Nephron (organoid): Measurements from ENCODE around the gene MAP3K4.
A peak's percentile ranks its signal among the peaks of the same experiment; 100 is the strongest.

Experiments used
- H3K27ac Mint-ChIP-seq, 3 experiments: 2 replicates each; pipeline ENCODE4 v1.8.0; 2020; ENCODE audit warnings: mixed read lengths in 3 of 3, mild to moderate bottlenecking in 2 of 3, moderate library complexity in 1 of 3
- H3K27me3 Mint-ChIP-seq: 2 replicates; pipeline ENCODE4 v1.8.0; 2021; ENCODE audit warnings: low read depth, mild to moderate bottlenecking, moderate library complexity, mixed read lengths
- H3K36me3 Mint-ChIP-seq: 2 replicates; pipeline ENCODE4 v1.8.0; 2020; ENCODE audit warnings: low read depth, mixed read lengths
- H3K4me1 Mint-ChIP-seq: 2 replicates; pipeline ENCODE4 v1.8.0; 2020; ENCODE audit warnings: mixed read lengths
- H3K4me3 Mint-ChIP-seq, 3 experiments: 2 replicates each; pipeline ENCODE4 v1.8.0; 2020; ENCODE audit warnings: mild to moderate bottlenecking in 3 of 3, mixed read lengths in 3 of 3, moderate library complexity in 2 of 3
- H3K9me3 Mint-ChIP-seq: 2 replicates; pipeline ENCODE4 v1.8.0; 2020; ENCODE audit warnings: mixed read lengths
- TF ChIP-seq, protein P1 (sequence below), 3 experiments: fragments of 200-600 bp; sonication (generic); IDR thresholded peaks; one replicate each; pipeline ENCODE4 v1.5.0; 2021; ENCODE audit warnings: antibody characterized with exemption in 3 of 3; ENCODE audit not compliant: unreplicated experiment in 3 of 3

The MAP3K4 gene

GRCh38 chr6:161101517-161101916 is 109.9 kb downstream of the MAP3K4 start:
- H3K27ac Mint-ChIP-seq: no peak overlapping the region
- H3K27me3 Mint-ChIP-seq: no peaks in the 10 kb centered on the region
- no peaks in the 10 kb centered on the region for H3K4me1 Mint-ChIP-seq
- H3K9me3 Mint-ChIP-seq: no peaks in the 10 kb centered on the region
- peaks cover 59% of the 10 kb centered on the region for H3K36me3 Mint-ChIP-seq
- H3K4me3 Mint-ChIP-seq: no peak overlapping the region
- TF ChIP-seq, protein P1, sequence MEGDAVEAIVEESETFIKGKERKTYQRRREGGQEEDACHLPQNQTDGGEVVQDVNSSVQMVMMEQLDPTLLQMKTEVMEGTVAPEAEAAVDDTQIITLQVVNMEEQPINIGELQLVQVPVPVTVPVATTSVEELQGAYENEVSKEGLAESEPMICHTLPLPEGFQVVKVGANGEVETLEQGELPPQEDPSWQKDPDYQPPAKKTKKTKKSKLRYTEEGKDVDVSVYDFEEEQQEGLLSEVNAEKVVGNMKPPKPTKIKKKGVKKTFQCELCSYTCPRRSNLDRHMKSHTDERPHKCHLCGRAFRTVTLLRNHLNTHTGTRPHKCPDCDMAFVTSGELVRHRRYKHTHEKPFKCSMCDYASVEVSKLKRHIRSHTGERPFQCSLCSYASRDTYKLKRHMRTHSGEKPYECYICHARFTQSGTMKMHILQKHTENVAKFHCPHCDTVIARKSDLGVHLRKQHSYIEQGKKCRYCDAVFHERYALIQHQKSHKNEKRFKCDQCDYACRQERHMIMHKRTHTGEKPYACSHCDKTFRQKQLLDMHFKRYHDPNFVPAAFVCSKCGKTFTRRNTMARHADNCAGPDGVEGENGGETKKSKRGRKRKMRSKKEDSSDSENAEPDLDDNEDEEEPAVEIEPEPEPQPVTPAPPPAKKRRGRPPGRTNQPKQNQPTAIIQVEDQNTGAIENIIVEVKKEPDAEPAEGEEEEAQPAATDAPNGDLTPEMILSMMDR (IDR thresholded peaks at IDR 0.05; ENCODE audit: unreplicated experiment in 3 of 3): peak in 2 of 3 experiments; percentile 35 to 41

- peaks cover 63% of the 10 kb centered on the region for H3K36me3 Mint-ChIP-seq
Observed at GRCh38 chr6:161103475-161103874, 111.9 kb downstream of the MAP3K4 start.

DNA sequence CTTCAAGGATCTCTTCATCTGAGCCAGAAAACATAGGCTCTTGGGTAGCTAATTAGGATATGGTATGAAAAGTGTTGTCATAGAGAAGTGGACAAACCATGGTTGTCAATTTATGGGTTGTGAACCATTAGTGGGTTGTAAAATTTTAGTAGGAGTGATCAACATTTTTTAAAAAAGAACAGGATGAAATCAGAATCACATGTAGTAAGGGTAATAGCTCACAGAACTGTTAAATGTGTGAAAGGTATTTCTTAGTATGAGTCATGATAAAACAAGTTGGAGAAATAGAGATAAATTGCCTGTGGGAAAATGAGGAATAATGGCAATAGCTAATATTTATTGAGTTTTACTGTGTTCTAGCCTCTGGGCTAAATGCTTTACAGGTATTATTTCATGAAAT is 113.4 kb downstream of the MAP3K4 start:
- Mint-ChIP-seq H3K36me3 (peaks cover 68% of the 10 kb centered on the region), H3K27me3 (no peaks in the 10 kb centered on the region), H3K9me3 (no peaks in the 10 kb centered on the region), H3K4me3 (no peak overlapping the region), H3K27ac (no peak overlapping the region), H3K4me1 (no peaks in the 10 kb centered on the region)
- TF ChIP-seq, protein P1 (IDR thresholded peaks at IDR 0.05; ENCODE audit: unreplicated experiment in 3 of 3): no peak

More at GRCh38 chr6:161103475-161103874, 111.9 kb downstream of the MAP3K4 start:
- Mint-ChIP-seq H3K9me3 (no peaks in the 10 kb centered on the region), H3K27ac (no peak overlapping the region), H3K4me1 (no peaks in the 10 kb centered on the region), H3K4me3 (no peak overlapping the region), H3K27me3 (no peaks in the 10 kb centered on the region)
- TF ChIP-seq, protein P1 (IDR thresholded peaks at IDR 0.05; ENCODE audit: unreplicated experiment in 3 of 3): no peak

GRCh38 chr6:161105408-161105807 is 113.8 kb downstream of the MAP3K4 start:
- H3K27me3 Mint-ChIP-seq: no peaks in the 10 kb centered on the region
- TF ChIP-seq, protein P1 (IDR thresholded peaks at IDR 0.05; ENCODE audit: unreplicated experiment in 3 of 3): no peak
- no peaks in the 10 kb centered on the region for H3K9me3 Mint-ChIP-seq
- peaks cover 72% of the 10 kb centered on the region for H3K36me3 Mint-ChIP-seq
- no peak overlapping the region for H3K4me3 Mint-ChIP-seq
- H3K27ac Mint-ChIP-seq: no peak overlapping the region
- no peaks in the 10 kb centered on the region for H3K4me1 Mint-ChIP-seq

- no peak overlapping the region for H3K4me3 Mint-ChIP-seq
- no peaks in the 10 kb centered on the region for H3K9me3 Mint-ChIP-seq
- H3K27me3 Mint-ChIP-seq: no peaks in the 10 kb centered on the region
- H3K4me1 Mint-ChIP-seq: no peaks in the 10 kb centered on the region
- H3K27ac Mint-ChIP-seq: no peak overlapping the region
- TF ChIP-seq, protein P1 (IDR thresholded peaks at IDR 0.05; ENCODE audit: unreplicated experiment in 3 of 3): no peak
- peaks cover 87% of the 10 kb centered on the region for H3K36me3 Mint-ChIP-seq
Observed at GRCh38 chr6:161107779-161108730, 116.5 kb downstream of the MAP3K4 start.
